Right hindlimb (tissue), 1 donor: ENCODE data around the gene URB1.
"Not testable (repeated sequence)": the region's sequence is repeated elsewhere in the genome, so short reads cannot be mapped to it uniquely, and the experiment has no call there.

Experiments used
- DNase-seq: peaks from one replicate; pipeline ENCODE4 v3.0.0-alpha.2; 2018

URB1 gene

DNA sequence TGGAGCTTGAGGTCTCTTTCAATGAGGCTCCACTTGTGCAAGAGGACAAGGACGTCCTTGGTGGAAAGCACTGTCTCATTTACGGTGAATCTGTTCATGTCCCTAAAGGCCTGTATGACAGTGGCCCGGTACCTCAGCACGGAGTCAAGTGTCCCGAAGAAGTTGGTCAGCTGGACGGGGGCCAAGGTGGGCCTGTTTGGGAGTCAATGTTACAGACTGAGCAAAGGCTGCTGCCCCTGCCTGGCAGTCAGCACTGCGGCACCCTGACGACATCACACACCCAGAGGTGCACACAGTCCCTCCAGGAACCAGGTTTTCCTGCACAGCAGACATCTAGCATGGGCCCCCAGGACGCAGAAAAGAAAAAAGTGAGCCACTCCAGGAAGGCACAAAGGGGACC is 75.1 kb downstream of the URB1 start:
- DNase-seq: no peak

GRCh38 chr21:32316361-32317215 is 76.2 kb downstream of the URB1 start:
- no peak for DNase-seq

DNA sequence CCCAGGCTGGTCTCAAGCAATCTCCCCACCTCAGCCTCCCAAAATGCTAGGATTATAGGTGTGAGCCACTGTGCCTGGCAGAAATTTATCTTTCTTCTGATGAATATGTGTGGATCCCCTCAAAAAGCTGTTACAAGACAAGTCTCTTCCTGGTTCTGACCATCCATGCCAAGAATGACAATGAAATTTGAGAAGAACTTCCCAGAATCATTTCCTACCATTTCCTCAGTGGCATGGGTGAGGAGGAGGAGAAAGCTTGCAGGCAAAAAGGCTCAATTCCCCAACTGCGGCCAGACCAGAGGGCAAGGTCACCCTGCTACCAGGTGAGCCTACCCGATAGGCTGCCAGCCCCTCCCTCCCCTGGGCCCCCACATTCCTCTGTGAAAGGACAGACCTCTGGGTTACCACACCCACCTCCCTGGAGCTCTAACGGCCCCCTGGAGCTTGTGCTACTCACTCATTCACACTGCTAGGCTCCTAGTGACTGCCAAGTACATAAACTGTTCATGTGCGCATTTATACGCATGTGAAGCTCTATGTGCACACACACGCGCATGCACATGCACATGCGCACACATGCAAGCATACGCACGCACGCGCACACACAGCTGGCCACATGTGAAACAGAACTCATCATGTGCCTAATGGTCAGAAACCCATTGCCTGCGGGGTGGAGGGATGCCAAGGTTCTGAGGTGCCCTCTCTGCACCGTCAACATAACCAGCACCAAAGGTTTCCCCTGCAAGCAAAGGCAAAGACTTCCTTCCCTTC is 77.1 kb downstream of the URB1 start:
- no peak for DNase-seq

- no peak for DNase-seq
These were observed 78.0 kb downstream of the URB1 start for GRCh38 chr21:32314806-32315205.

- no peak for DNase-seq
These were observed 79.8 kb downstream of the URB1 start for GRCh38 chr21:32312976-32313375.

DNA sequence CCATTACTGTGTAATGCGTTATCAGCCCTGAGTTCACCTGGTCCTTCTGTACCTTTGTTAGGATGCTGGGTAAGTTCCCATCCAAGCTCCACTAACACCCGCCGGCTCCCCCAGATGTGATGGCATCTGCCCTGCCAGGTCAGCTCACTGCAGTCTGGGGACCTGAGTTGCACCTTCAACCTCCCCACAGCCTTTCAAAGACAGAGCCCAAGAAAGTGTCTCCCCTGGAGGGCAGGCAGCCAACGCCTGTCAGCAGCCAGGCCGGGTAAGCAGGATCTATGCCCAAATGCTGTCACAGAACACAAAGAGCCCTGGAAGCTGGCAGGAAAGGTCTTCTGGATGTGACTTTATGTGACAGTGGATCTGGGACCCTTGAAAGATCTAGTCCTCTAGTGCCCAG is 80.5 kb downstream of the URB1 start:
- DNase-seq: no peak

GRCh38 chr21:32311621-32312020 is 81.2 kb downstream of the URB1 start:
- no peak for DNase-seq

GRCh38 chr21:32310976-32311375 is 81.8 kb downstream of the URB1 start:
- not testable (repeated sequence) for DNase-seq

DNA sequence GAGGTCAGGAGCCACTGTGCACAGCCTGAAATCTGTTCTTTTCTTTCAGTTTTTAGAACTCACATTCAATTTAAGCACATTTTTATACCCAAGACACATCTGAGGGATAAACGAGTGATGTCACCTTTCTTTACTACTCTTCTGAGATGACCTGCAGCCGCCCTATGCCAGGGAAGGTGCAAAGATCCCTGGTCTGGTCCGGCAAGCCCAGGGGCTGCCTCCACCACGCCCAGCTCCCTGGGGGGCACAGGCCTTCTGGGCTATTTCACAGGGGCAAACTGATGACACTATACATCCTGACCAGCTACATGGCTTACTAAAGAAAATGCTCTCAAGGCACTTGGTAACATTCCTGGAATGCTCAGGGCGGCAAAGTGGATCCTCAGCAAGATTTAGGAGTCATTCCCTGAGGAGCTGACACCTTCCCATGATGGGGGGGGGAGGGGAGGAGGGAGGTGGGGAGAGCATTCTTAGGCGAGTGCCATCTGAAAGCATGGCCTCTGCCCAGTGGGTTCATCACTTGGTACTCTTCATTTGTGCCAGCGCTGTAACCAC is 82.8 kb downstream of the URB1 start:
- DNase-seq: no peak

- DNase-seq: no peak
These were observed 84.1 kb downstream of the URB1 start for GRCh38 chr21:32308696-32309095.

DNA sequence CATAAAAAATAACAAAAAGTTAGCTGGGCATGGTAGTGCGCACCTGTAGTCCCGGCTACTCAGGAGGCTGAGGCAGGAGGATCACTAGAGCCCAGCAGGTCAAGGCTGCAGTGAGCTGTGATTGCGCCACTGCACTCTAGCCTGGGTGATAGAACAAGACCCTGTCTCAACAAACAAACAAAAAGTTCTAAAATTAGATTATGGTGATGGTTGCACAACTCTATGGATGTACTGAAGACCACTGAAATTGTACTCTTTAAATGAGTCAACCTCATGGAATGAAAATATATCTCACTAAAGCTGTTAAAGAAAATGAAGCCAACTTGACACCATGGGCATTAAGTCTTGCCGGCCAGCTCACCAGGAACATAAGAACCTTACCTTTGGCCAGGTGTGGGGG is 85.1 kb downstream of the URB1 start:
- no peak for DNase-seq

DNA sequence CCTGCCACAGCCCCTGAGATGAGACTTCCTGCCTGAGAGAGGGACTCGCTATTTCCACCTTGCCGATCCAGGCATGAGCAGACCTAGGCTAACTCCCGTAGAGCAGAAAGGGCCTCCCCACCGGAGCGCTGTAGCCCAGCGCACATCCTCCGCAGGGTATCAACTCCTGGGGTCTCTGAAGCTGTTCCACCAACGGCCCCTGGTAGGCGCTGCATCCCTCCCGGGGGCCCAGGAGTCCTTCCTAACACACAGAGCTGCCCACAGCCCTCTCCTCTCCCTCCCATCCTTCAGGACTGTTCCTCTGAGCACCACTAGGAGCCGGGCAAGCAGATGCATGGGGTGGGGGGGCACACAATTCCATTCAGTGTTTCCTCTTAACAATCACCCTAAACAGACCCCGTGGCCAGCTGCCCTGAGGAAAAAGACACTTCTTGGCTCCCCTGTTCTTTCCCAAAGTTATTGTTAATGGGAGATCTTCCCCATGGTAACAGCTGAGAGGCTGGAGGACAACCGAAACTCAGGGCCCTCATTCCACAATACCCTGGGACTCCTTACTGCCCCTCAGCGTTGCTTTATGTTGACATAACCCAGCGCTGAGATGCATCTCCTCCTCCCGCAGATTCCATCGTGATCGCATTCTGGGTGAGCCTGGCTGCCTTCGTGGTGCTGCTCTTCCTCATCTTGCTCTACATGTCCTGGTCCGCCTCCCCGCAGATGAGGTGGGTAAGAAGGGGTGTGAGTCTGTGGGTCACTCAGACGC is 86.6 kb downstream of the URB1 start:
- no peak for DNase-seq

DNA sequence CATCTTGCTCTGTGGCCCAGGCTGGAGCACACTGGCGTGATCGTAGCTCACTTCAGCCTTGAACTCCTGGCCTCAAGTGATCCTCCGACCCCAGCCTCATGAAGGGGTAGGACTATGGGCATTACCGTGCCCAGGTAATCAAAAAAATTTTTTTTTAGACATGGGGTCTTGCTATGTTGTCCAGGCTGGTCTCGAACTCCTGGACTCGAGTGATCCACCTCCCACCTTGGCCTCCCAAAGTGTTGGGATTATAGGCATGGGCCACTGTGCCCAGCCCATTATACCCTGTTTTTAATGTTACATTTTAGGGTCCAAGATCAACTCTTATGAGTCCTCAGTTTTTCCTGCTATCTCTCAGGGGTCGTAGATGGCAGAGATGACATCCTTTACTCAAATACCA is 87.8 kb downstream of the URB1 start:
- no peak for DNase-seq

DNA sequence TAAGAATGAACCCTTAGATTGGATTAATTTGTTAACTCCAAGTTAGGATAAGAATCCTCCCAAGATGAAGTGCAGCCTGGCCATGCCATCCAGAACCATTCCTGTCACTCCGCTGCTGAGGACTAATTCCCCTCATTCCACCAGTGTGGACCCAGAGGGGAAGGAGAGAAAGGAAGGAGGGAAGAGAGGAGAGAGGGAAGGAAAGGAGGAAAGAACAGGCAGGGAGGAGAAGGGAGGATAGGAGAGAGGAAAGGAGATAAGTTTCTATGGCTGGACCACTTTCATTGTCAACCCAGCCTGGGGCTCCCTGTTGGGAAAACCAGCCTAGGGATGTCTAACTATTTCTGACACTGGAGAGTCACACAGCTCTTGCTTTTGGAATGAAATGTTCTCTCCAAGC is 89.4 kb downstream of the URB1 start:
- DNase-seq: no peak

DNA sequence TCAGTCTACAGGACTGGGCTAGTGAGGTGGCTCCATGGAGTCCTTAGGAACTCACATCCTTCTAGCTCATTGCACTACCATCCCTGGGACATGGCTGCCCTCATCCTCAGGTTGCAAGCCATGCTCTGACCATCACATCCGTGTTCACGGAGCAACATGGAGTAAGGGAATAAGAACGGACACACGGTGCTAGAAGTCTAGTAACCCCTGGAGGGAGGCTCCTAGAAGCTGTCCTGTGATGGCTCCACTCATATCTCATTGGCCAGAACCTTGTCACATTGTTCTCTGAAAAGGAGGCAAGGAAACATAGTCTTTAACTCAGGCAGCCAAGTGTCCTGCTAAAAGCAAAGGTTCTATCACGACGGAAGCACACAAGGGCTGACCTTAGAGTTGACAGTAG is 90.3 kb downstream of the URB1 start:
- DNase-seq: no peak

DNA sequence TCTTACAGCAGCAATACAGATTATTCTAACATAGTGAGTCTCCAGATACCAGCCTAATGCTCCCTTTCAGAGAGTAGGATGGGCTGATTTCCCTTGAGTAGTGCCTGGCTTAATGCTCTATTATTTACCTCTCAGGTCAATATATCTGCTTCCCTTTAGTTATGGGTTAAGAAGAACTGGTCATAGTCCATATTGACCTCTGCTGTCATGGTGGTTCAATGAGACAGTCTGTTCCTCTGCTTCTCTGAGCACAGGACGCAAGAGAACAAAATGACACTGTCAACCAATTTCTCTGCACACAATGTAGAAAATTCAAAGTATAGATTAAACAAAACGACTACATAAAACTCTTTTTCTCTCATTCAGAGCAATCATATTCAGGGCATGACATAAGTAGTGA is 91.2 kb downstream of the URB1 start:
- DNase-seq: no peak

- no peak for DNase-seq
These were observed 92.6 kb downstream of the URB1 start for GRCh38 chr21:32300117-32300681.

DNA sequence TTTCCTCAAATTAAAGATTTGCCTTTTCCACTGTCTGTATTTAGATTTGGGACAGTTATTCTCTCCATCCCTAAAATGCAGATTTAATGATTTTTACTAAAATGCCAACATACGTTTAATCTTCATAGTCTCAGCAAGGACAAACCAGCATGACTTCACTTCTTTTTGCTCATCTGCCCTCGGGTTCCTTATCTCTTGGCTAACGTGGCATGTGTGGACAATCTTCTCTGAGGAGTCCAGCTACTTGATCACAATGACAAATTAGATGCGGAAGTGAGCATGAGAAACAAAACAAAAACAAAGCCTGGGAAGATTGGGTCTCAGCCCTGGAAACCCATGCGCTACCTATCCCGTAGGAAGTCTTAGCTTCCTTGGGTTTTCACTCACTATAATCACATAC is 93.1 kb downstream of the URB1 start:
- DNase-seq: no peak

GRCh38 chr21:32298658-32299081 is 94.1 kb downstream of the URB1 start, which contains the start of gene MRAP:
Gene MRAP, plus strand, starts transcription at chr21:32298855. Its CDS starts 117 bp downstream, at chr21:32298972.
- no peak for DNase-seq

DNA sequence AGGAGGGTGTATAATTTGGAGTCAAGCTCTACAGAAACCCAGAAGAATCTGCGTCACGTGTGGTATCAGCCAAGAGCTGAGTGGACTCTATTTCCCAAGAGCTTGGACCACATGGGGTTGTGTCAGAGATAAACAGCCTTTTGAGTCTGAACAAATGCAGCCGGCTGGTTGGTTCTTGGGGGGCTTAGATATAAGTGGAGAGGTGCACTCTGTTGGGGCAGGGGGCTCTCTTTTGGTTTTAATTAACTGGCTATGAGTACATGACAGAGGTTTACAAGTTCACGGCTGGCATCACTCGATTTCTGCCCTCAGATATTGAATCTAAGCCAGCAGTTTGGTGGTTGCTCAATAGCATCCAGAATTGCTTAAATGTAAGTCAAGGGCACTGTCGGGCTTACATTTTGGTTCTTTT is 94.7 kb downstream of the URB1 start:
- no peak for DNase-seq

DNA sequence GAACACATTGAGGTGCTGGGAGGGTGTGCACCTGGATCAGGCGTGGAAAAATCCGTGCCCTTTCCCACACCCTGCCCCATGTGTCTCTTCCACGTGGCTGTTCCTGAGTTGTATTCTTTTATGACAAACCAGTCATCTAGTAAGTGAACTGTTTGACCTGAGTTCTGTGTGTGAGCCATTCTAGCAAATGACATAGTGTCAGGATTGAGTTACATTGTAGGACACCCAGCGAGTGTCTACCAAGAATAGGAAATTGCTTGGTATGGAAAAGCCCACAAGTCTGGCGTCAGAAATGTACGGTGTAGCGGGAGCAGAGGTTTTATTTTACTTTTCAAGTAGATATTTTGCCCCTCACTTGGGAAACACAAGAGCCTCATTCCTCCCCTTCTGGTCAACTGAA is 95.4 kb downstream of the URB1 start:
- DNase-seq: no peak

DNA sequence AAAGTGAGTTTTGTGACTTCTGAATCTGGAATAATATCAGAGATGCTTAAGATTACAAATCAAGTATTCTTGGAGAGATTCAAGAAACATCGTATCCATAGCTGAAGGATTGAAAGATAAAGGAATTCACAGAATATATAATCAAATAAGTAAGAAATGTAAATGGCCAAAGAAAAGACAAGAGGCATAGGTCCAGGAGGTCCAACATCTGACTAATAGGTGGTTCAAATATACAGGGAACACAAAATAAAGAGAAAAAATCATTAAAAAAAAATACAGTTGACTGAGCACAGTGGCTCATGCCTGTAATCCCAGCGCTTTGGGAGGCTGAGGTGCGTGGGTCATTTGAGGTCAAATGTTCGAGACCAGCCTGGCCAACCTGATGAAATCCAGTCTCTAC is 107.3 kb downstream of the URB1 start:
- no peak for DNase-seq

GRCh38 chr21:32282992-32283391 is 109.8 kb downstream of the URB1 start:
- no peak for DNase-seq
